AG09309 (cell line): Measurements from ENCODE around the gene SLC17A2.

Experiments
- DNase-seq: peaks from one replicate; pipeline ENCODE4 v3.0.0-alpha.2; 2010; ENCODE audit warnings: low read depth
- H3K4me3 ChIP-seq: 2 replicates; pipeline ENCODE4 v1.5.1; 2011; ENCODE audit warnings: mild to moderate bottlenecking, low read depth, low read length, moderate library complexity; ENCODE audit not compliant: control insufficient read depth
- TF ChIP-seq, protein P1 (sequence below): IDR thresholded peaks from 2 replicates; pipeline ENCODE4 v1.5.1; 2011; ENCODE audit warnings: mild to moderate bottlenecking, low read depth, low read length, inconsistent platforms; ENCODE audit not compliant: insufficient read depth, control insufficient read depth; ENCODE audit errors: missing control alignments

Gene SLC17A2

DNA sequence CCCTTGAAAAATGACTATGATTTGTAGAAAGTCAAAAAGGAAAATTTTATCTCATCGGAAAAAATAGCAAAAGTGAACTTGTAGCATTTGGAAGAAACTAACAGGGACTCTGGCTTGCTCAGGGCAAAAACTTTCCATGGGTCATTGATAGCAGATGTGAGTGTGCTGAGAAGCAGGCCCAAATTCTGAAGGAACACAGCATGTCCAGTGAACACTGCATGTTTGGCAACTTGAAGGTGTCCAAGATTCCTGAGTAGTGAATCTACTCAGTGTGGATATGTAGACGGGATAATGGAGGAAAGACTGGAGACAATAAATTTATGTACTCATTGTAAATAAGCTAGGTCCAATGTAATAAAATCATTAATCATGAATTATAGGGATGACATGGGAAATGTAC lies 8.2 kb downstream of the SLC17A2 start:
- no peak for DNase-seq

DNA sequence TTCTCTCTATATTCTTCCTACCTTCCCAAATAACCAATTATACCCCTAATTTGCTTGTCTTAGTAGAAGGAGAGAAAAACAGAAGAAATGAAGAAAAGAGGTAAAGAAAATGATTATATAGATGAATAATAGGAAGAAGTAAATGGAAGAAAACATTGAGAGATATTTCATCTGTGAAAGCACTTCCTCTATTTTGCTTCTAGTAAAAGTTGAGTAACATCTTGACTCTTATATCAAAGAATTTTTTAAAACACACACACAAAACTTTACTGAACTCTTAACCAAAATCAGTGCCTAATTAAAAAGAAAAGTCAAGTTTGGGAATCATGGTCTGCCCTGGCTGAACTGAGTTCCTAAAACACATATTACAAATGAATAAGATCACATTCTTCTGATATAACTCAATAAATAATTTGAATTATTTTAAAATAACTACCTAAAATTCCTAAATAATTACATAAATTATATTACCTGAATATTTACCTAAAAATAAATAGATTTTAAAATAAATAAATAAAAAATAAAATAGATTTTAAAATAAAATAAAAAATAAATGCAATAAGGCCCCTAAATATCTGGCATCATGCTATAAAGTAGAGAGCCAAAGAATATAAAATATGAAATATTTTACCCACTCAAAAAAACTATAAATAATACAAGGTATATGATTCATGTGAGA lies 8.8 kb downstream of the SLC17A2 start:
- no peak for DNase-seq
- no peak overlapping the region for H3K4me3 ChIP-seq
- TF ChIP-seq, protein P1, sequence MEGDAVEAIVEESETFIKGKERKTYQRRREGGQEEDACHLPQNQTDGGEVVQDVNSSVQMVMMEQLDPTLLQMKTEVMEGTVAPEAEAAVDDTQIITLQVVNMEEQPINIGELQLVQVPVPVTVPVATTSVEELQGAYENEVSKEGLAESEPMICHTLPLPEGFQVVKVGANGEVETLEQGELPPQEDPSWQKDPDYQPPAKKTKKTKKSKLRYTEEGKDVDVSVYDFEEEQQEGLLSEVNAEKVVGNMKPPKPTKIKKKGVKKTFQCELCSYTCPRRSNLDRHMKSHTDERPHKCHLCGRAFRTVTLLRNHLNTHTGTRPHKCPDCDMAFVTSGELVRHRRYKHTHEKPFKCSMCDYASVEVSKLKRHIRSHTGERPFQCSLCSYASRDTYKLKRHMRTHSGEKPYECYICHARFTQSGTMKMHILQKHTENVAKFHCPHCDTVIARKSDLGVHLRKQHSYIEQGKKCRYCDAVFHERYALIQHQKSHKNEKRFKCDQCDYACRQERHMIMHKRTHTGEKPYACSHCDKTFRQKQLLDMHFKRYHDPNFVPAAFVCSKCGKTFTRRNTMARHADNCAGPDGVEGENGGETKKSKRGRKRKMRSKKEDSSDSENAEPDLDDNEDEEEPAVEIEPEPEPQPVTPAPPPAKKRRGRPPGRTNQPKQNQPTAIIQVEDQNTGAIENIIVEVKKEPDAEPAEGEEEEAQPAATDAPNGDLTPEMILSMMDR: no peak

More for the DNA sequence above, 8.2 kb downstream of the SLC17A2 start:
- H3K4me3 ChIP-seq: no peak overlapping the region
- TF ChIP-seq, protein P1: no peak

DNA sequence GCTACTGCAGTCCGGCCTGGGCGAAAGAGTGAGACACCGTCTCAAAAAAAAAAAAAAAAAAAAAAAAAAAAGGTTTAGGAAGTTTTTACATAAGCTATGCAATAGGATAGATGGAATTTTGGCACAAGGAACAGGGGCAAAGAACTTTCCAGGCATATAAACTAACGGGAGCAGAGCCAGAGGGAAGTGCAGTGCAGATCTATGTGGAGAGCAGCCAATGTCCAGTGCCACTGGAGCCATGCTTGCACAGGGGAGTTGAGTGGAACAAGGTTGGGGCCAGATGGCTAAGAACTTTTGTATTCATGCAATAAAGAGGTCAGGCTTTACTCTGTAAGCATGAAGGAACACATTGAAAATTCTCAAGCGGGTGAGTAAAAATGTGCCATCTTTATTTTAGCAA lies 10.8 kb downstream of the SLC17A2 start:
- DNase-seq: no peak
- TF ChIP-seq, protein P1: no peak
- H3K4me3 ChIP-seq: no peak overlapping the region

DNA sequence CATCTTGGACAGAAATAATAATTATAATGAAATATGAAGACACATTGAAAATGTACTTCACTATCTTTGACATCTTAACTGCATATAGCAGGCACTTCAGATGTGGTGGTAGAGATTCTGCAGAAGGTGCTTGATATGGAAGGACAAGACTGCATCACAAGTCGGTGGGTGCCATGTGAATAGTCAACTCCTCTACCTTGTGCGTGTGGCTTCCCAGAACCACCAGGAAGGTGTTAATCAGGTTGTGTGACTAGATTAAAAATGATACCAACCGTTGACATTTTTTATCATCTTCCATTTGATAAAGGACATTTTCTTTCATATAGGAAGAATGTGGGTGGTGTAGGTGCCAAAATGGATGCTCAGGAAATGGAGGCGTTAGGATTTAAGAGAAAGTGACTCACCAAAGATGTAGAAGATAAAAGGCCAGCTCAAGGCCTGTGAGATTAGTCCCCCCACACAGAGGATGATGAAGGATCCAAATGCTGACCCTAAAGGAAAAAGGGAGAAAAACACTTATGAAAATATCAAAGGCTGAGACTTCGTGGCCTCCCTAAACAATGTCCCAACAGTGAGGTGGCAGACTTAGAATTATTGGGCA lies 12.3 kb downstream of the SLC17A2 start:
- no peak overlapping the region for H3K4me3 ChIP-seq
- no peak for DNase-seq
- TF ChIP-seq, protein P1: no peak

DNA sequence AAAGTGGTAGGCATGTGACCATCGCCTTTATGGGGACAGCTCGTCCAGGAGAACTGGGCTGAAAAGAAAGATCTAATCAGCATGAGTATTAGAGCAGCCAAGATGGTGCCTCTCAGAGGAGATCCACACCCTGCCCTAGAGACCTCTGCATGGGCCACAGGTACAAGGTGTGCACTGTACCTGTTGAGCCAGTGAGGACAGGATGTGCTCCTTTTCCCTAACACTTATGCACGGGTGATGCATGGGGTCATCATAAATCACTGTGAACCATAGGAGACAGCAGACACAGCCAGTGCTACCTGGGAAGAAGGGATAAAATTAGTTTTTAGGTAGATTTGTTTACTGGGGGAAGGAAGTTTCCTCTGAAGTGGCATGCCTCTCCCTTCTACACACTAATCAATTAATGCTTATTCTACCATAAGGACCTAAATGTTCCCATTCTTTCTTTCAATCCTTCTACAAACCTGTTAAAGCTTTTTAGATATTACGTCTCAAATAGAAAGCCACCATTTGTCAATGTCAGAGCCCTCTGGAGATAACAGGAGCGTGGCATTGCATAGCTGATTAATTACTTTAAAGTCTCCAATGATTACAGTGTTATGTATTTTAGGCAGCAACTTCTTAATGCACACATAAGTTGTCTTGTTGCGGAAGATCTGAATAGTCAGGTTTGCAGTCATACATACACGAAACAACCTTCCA lies 13.6 kb downstream of the SLC17A2 start:
- TF ChIP-seq, protein P1: no peak
- H3K4me3 ChIP-seq: no peak overlapping the region
- no peak for DNase-seq

DNA sequence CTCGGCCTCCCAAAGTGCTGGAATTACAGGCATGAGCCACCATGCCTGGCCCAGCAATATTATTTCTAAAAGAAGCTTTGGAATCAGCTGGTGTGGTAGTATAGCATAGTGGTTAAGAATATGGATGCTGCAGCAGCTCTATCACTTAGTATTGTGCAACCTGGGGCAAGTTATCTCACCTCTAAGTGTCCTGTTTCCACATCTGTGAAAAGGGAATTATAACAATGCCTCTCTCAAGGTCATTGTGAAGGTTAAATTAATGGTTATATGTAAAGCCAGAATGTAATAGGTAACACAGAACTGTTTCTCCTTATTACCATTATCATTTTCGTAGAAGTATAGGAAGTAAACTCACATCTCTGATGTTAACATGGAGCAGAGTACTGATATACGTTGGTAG lies 14.2 kb downstream of the SLC17A2 start:
- no peak overlapping the region for H3K4me3 ChIP-seq
- TF ChIP-seq, protein P1: no peak

More for the DNA sequence above, 14.2 kb downstream of the SLC17A2 start:
- no peak for DNase-seq
